ENCODE results near the gene RAB44.

The RAB44 gene

DNA sequence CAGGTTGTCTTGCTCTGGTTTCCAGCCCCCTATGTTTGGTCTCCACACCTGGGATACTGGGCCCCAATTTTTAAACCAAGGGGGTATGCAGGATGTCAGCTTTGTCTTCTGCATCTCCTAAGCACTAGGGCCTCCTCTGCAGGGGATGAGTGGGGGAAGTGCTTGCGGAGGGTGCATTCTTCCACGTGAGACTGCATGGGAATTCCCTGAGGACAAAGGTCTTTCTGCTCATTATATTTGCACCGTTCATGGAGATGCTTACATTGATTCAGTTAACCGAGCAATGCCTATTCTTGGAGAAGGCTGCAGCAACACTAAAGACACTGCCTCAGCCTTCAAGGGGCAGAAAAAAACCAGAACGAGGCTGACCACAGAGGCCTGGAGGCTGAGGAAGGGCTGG, 45.4 kb downstream of the RAB44 start:
- DNase-seq (ENCODE audit: low read depth): no peak
- no peak overlapping the region for H3K4me3 ChIP-seq (ENCODE audit: low read length)
- TF ChIP-seq, protein P1, sequence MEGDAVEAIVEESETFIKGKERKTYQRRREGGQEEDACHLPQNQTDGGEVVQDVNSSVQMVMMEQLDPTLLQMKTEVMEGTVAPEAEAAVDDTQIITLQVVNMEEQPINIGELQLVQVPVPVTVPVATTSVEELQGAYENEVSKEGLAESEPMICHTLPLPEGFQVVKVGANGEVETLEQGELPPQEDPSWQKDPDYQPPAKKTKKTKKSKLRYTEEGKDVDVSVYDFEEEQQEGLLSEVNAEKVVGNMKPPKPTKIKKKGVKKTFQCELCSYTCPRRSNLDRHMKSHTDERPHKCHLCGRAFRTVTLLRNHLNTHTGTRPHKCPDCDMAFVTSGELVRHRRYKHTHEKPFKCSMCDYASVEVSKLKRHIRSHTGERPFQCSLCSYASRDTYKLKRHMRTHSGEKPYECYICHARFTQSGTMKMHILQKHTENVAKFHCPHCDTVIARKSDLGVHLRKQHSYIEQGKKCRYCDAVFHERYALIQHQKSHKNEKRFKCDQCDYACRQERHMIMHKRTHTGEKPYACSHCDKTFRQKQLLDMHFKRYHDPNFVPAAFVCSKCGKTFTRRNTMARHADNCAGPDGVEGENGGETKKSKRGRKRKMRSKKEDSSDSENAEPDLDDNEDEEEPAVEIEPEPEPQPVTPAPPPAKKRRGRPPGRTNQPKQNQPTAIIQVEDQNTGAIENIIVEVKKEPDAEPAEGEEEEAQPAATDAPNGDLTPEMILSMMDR (conservative IDR thresholded peaks at IDR 0.05; ENCODE audit: low read depth, low read length): no peak

DNA sequence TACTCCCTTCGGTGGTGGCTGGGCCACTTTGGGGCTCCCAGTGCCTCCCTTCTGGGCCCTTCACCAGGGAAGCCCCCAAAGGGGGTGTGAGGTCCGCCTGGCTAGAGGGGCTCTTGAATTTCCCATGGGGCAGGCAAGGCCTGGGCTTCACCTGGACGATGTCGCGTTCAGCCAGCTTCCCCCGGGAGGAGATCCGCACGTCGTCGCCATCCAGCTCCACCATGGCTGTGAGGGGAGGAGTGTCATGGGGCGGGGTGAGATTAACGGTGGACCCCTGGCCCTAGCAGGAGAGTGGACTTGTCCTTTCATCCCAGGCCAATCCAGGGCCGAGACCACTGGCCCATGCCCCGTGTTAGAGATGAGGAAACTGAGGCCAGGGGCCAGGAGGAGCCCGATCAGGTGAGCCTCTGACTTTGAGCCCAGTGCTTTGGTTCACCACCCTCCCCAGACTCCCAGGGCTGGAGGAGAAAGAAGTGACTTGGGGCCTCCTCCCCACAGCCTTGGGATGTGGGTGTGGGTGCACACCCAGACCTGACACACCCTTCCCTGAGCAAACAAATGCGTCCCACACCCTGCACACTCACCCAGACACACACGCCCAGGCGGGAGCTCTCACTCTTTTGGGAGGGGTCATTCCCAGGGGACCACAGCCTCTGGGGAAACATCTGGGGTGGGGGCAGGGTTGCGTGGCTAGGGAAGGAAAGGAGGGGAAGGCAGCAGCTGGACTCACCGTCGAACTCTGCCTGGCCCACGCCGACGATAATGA, 46.1 kb downstream of the RAB44 start:
- no peak for DNase-seq (ENCODE audit: low read depth)
- TF ChIP-seq, protein P1 (conservative IDR thresholded peaks at IDR 0.05; ENCODE audit: low read depth, low read length): no peak
- H3K4me3 ChIP-seq (ENCODE audit: low read length): no peak overlapping the region

DNA sequence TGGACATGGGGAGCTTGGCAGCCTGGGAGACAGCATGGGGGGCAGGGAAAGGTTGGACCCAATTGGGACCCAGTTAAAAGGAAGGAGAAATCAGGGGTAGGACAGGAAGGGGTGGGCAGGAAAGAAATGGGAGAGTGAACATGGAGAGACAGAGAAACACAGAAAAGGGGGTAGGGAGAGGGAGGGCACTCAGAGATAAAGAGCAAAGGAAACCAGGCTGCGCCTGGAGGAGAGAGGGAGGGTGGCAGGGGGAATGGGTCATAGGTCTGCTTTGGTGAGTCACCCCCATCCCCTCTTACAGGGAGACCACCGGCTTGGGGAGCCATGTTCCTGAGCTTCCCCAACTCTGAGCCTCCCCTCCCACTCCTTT, 46.7 kb downstream of the RAB44 start:
- TF ChIP-seq, protein P1 (conservative IDR thresholded peaks at IDR 0.05; ENCODE audit: low read depth, low read length): no peak
- H3K4me3 ChIP-seq (ENCODE audit: low read length): no peak overlapping the region
- no peak for DNase-seq (ENCODE audit: low read depth)

DNA sequence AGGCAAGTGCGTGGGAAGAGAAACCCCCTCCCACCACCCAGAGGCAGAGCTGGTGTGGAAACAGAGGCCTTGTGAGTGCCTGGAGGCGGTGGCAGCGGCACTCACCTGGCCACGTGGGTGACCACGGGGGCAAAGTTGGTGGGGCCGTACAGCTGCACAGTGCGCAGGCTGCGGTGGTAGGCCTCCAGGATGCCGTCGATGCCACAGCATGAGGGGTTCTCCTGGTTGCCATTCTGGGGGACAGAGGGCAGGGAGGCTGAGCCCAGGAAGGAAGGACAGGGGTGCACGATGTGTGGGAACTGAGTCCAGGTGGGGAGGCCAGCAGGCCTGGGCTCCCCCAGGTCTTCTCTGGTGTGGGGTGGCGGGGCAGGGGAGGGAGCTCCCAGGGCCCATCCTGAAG, 47.7 kb downstream of the RAB44 start:
- no peak overlapping the region for H3K4me3 ChIP-seq (ENCODE audit: low read length)
- no peak for DNase-seq (ENCODE audit: low read depth)
- TF ChIP-seq, protein P1 (conservative IDR thresholded peaks at IDR 0.05; ENCODE audit: low read depth, low read length): no peak

DNA sequence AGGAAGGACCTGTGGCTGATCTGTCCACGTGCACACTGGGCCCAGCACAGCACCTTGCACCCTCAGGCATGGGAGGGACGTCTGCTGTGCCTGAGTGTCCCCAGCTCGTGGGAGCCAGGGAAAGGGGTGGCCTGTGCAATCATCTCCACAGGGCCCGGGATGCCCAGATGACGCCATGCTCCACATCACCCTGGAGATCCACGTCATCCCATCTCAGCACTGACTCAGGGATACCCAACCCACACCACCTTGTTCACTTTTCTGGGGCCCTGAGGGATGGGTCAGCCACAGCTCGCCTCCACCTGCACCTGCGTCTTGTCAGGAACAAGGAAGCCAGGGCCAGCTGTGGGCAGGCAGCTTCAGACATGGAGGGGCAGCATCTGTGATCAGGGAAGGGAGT, 48.2 kb downstream of the RAB44 start:
- DNase-seq (ENCODE audit: low read depth): no peak
- TF ChIP-seq, protein P1 (conservative IDR thresholded peaks at IDR 0.05; ENCODE audit: low read depth, low read length): no peak
- H3K4me3 ChIP-seq (ENCODE audit: low read length): no peak overlapping the region

DNA sequence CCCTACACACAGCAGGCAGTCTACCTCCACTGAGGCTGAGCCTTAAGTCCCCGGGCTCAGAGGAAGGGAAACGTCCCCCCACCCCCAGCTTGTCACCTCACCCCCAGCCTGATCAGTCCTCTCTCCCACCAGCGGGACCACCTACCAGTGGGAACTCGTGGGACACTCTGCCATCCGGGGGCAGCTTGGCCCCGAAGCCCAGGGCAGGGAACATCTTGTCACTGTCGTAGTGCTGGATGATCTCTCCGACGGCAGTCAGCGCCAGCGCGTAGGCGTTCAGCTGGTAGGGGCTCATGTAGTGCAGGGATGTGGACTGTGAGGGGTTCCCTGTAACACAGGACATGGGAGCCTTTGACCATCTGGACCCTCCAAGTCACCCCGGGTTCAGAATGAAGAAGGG, 48.6 kb downstream of the RAB44 start:
- no peak overlapping the region for H3K4me3 ChIP-seq (ENCODE audit: low read length)
- DNase-seq (ENCODE audit: low read depth): no peak
- TF ChIP-seq, protein P1 (conservative IDR thresholded peaks at IDR 0.05; ENCODE audit: low read depth, low read length): no peak

DNA sequence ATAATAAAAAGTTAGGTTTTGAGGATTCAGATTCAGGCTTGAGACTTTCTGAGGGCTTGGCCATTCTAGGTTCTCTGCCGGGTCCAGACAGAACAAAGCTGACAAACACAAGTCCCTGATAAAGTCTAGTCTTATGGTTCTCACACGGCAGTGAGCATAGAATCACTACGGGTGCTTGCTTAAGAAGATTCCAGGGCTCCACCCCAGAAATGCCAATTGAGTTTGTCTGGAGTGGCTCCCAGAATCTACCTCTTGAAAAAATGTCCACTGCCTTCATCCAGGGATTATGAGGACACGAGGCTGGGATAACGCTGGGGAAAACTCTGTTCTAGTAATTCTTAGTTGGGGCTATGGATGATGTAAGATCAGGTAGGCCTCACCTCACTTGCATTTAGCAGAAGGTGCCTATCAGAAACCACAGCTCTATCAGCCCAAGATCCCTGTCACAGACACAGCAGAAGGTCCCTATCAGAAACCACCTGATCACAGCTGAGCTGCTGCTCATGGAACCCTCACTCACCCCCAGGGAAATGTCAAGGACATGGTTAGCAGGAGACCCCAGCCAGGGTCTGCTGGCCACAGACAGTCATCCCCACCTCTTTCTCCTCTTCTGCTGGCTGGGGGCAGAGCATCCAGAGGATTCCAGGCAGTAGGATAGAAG, 52.3 kb downstream of the RAB44 start:
- TF ChIP-seq, protein P1 (conservative IDR thresholded peaks at IDR 0.05; ENCODE audit: low read depth, low read length): no peak
- DNase-seq (ENCODE audit: low read depth): peak; percentile 64

More for the DNA sequence above, 52.3 kb downstream of the RAB44 start:
- H3K4me3 ChIP-seq (ENCODE audit: low read length): no peak overlapping the region
